AG04449 (cell line): Measurements from ENCODE around the gene PLN.

ENCODE experiments used
- CTCF ChIA-PET: fragments of 350-600 bp; formaldehyde crosslinking; extraction: SDS; loops from one replicate; lab custom pipeline; 2021; ENCODE audit warnings: antibody characterized with exemption; lab: Yijun Ruan, JAX
- POLR2A ChIA-PET: fragments of 400-600, 350-600 bp; formaldehyde crosslinking; extraction: SDS; loops from one replicate; lab custom pipeline; 2020; ENCODE audit warnings: antibody characterized with exemption, inconsistent platforms; lab: Yijun Ruan, JAX
- DNase-seq: peaks from one replicate; pipeline ENCODE4 v3.0.0-alpha.2; 2010; ENCODE audit warnings: low read depth, low spot score
- H3K4me3 ChIP-seq: 2 replicates; pipeline ENCODE4 v1.5.1; 2011; ENCODE audit warnings: low read depth, mild to moderate bottlenecking, control low read depth, low read length
- TF ChIP-seq, protein P1 (sequence below): IDR thresholded peaks from one replicate; pipeline ENCODE4 v1.5.1; 2011; ENCODE audit warnings: mild to moderate bottlenecking, moderate library complexity, low read length, control low read depth, inconsistent platforms; ENCODE audit not compliant: insufficient read depth; ENCODE audit errors: missing control alignments

Gene PLN

DNA sequence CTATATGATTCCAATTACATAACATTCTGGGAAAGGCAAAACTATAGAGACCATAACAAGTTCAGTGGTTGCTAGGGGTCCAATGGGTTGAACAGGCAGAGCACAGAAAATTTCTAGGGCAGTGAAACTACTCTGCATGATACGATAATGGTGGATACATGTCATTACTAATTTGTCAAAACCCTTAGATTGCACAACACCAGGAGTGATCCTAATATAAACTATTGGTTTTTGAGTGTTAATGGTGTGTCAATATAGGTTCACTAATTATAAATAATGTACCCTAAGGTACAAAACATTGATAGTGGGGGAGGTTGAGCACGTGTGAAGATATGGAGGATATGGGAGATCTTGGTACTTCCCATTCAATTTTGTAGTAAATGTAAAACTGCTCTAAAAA lies 42.4 kb upstream of the PLN start:
- no peak overlapping the region for H3K4me3 ChIP-seq

DNA sequence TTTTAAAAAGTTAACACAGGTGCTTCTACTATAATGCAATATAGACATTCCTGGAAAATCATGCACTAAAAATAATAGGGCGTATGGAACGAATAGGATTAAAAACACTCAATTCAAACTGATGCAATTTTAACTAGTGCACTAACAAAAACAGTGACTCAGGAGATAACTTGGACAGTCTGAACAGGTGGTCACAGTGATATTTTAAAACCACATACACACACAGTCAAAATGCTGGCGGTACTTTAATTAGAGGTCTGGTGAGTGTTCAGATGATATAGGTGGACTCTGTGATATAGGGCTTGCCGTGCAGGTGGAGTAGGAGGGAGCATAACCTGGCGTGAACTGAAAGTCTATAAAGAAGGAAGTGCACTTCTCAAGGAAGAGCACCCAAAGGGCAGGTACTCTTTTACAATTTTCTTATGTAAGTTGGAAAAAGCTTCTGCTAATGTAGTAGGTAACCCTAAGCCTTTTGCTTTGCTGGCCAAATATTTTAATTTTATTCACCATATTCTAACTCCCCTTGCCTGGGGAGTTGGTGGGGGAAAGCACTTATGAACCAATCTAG lies 41.9 kb upstream of the PLN start:
- ChIA-PET POLR2A (no interaction called here), CTCF (interaction anchor here (2.5 kb wide), 1 partner anchor 222 kb away, joined by 18 read pairs; no protein-coding TSS in a partner anchor)
- no peak overlapping the region for H3K4me3 ChIP-seq
- no peak for DNase-seq
- TF ChIP-seq, protein P1, sequence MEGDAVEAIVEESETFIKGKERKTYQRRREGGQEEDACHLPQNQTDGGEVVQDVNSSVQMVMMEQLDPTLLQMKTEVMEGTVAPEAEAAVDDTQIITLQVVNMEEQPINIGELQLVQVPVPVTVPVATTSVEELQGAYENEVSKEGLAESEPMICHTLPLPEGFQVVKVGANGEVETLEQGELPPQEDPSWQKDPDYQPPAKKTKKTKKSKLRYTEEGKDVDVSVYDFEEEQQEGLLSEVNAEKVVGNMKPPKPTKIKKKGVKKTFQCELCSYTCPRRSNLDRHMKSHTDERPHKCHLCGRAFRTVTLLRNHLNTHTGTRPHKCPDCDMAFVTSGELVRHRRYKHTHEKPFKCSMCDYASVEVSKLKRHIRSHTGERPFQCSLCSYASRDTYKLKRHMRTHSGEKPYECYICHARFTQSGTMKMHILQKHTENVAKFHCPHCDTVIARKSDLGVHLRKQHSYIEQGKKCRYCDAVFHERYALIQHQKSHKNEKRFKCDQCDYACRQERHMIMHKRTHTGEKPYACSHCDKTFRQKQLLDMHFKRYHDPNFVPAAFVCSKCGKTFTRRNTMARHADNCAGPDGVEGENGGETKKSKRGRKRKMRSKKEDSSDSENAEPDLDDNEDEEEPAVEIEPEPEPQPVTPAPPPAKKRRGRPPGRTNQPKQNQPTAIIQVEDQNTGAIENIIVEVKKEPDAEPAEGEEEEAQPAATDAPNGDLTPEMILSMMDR: no peak

More for the DNA sequence above, 42.4 kb upstream of the PLN start:
- TF ChIP-seq, protein P1: no peak
- DNase-seq: no peak
- ChIA-PET POLR2A (no interaction called here), CTCF (interaction anchor here (2.5 kb wide), 1 partner anchor 222 kb away, joined by 18 read pairs; no protein-coding TSS in a partner anchor)

DNA sequence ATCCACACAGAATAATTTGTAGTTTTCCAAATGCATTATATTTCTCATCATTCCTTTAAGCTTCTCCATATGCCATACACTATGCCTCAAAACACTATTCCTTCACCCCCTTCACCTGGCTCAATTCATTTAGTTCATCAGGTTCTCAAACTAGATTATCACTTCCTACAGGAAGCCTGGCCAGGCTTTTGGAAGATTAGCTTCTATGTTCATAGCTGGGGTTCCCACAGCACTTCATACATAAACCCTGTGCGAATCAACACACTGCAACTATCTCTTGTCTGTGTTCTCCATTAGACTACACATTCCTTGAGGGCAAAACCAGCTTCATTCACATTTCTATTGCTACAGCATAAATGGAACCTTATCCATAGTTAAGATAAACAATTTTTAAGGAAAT lies 40.5 kb upstream of the PLN start:
- DNase-seq: no peak
- ChIA-PET POLR2A (no interaction called here), CTCF (interaction anchor here (1.0 to 2.5 kb wide), 3 partner anchors 123 to 224 kb away, joined by 3 to 18 read pairs (median 3); no protein-coding TSS in a partner anchor)
- H3K4me3 ChIP-seq: no peak overlapping the region
- TF ChIP-seq, protein P1: no peak

DNA sequence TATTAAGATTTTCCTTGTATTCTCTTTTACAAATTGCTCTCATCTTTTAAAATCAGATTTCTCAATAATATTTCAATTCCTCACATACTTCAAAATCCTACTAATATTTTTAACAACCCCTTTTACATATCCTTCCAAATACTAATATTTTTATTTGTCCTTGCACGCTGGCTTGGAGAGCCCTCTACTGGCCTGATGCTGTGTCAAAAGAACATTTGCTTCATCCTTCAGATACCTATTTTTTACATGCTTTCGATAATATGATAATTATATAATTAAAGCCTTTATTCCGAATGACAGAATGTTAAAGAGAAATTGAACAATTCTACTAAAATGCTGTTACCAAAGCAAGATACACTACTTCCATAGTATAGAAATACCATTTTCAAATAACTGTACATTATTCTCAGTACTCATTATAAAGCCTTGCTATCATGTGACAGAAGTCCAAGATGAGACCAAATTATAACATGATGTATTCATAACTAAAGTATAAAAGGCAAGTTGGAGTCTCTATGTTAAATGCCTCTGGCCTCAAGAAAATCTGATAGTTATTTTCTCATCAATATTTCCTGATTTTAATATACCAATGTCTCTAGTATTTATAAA lies 39.0 kb upstream of the PLN start:
- CTCF ChIA-PET: interaction anchor here (0.8 to 2.0 kb wide), 8 partner anchors 13 to 229 kb away, joined by 3 to 24 read pairs (median 3); no protein-coding TSS in a partner anchor
- no peak for DNase-seq
- POLR2A ChIA-PET: no interaction called here
- TF ChIP-seq, protein P1: peak; percentile 48
- H3K4me3 ChIP-seq: no peak overlapping the region

DNA sequence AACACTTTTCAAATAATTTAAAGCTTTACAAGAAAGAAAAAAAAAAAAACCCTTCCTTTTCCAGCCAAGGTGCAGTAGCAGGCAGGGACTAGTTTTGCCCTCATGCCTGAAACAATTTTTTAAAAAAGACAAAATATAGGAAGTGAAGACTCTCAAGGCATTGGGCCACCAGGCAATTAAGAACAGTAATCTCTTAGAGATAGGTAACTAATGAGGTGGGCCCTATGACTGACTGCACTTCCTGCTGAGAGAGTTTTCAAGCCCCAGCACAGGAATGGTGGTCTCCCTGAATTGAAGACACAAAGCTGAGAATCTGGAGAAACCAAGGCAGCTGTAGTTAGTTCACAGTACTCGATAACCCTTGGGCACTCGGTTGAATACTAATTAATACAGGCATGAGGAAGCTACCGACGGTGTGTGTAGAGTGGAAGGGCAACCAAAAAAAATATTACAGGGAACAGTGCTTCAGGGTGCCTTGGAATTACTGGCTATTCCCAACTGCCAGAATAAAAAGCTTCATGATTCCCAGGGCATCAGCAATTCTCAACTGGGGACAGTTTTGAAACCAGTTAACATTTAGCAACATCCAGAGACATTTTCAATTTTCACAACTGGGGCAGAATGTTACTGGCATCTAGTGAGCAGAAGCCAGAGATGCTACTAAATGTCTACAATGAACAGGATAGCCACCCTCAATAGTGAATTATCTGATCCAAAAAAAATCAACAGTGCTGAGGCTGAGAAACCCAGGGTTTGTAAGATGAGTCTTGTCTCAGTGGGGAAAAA lies 36.0 kb upstream of the PLN start:
- DNase-seq: no peak
- POLR2A ChIA-PET: no interaction called here

More for the DNA sequence above, 36.0 kb upstream of the PLN start:
- TF ChIP-seq, protein P1: no peak
- CTCF ChIA-PET: interaction anchor here (1.1 to 3.3 kb wide), 4 partner anchors 35 to 228 kb away, joined by 3 to 37 read pairs (median 4); no protein-coding TSS in a partner anchor
- H3K4me3 ChIP-seq: no peak overlapping the region
